Keratinocyte (primary cell): Measurements from ENCODE around the gene PLEKHM1.

Experiments
- EZH2 ChIP-seq: IDR thresholded peaks from one replicate; pipeline ENCODE4 v1.6.1; 2012; ENCODE audit warnings: inconsistent platforms, mild to moderate bottlenecking, low read length, moderate library complexity
- TF ChIP-seq, protein P1 (sequence below), 3 experiments: IDR thresholded peaks in 1 of 3; conservative IDR thresholded peaks in 1 of 3; optimal IDR thresholded peaks in 1 of 3; 2 replicates in 2 of 3; 3 replicates in 1 of 3; pipeline versions ENCODE3 to v1.5.1; 2011; ENCODE audit warnings: low read length in 3 of 3, mild to moderate bottlenecking in 3 of 3, moderate library complexity in 2 of 3, control low read depth in 1 of 3, inconsistent platforms in 1 of 3; ENCODE audit not compliant: insufficient read depth in 2 of 3; ENCODE audit errors: extremely low read depth in 1 of 3

DNA sequence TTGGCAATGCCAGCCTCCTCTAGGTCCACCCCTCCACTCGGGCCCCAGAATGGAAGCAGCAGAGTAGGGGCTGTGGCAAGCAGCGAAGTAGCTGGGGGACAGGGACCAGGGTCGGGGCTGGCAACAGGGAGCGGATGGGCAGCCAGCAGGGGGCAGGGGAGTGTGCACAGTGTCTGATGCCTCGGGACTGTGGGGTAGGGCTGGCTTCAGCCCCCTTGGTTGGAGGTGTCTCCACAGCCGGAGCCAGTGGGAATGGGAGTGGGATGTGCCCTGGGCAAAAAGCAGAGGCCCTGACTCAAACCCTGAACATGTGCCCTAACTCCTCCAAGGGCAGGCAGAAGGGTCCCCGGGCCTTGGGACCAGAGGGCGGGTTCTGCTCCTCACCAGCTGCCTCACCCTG, 39.4 kb downstream of the PLEKHM1 start:
- TF ChIP-seq, protein P1, sequence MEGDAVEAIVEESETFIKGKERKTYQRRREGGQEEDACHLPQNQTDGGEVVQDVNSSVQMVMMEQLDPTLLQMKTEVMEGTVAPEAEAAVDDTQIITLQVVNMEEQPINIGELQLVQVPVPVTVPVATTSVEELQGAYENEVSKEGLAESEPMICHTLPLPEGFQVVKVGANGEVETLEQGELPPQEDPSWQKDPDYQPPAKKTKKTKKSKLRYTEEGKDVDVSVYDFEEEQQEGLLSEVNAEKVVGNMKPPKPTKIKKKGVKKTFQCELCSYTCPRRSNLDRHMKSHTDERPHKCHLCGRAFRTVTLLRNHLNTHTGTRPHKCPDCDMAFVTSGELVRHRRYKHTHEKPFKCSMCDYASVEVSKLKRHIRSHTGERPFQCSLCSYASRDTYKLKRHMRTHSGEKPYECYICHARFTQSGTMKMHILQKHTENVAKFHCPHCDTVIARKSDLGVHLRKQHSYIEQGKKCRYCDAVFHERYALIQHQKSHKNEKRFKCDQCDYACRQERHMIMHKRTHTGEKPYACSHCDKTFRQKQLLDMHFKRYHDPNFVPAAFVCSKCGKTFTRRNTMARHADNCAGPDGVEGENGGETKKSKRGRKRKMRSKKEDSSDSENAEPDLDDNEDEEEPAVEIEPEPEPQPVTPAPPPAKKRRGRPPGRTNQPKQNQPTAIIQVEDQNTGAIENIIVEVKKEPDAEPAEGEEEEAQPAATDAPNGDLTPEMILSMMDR (optimal IDR thresholded peaks at IDR 0.05 in 1 of 3, IDR thresholded peaks at IDR 0.05 in 1 of 3, conservative IDR thresholded peaks at IDR 0.05 in 1 of 3; ENCODE audit: extremely low read depth in 1 of 3, insufficient read depth in 2 of 3, low read length in 3 of 3) = peak in 1 of 3 experiments; percentile 37
- no peak for TF ChIP-seq EZH2
